ENCODE data around the gene ZSCAN30.

Gene ZSCAN30

DNA sequence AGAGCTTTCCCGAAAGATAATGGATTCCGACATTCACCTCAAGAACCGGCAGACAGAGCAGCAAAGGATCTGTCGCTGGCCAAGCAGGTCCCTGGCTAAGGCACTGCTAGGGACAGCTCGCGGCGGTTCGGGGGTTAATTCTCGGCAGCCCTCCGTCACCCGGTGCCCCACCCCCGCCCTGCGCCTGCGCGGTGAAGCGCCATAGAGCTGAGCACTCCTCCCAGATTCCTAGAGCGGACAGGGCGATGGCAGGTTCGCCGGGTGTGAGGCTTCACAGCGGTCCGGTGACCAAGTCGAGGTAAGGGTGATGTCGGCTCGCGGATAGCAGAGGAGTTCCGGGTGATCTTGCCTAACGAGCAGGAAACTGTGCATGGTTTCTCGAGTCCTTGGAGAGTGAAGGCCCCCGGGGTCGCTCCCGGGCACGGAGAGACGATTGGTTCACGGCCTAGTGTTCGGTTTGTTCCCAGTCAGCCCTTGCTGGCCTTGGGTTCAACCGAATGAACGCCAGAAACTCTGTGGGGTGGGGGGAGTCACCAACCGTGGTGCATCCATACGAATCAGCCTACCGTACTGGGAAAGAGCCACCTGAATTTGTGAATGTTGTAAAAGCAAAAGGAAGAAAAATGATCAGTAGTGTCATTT lies at the start of gene ZSCAN30:
Gene ZSCAN30 (minus strand): TSS at position 136 of the 642 bp plus-strand sequence. CDS start 25,877 bp downstream, outside the sequence.
- DNase-seq: peak; percentile 98

GRCh38 chr18:35337286-35337685 lies 47.3 kb upstream of the ZSCAN30 start:
- no peak for DNase-seq

GRCh38 chr18:35335866-35336265 lies 45.8 kb upstream of the ZSCAN30 start:
- no peak for DNase-seq

- DNase-seq: no peak
Measured at GRCh38 chr18:35334821-35335220, 44.8 kb upstream of the ZSCAN30 start.

- no peak for DNase-seq
Measured at GRCh38 chr18:35334212-35334611, 44.2 kb upstream of the ZSCAN30 start.

- DNase-seq: no peak
Measured at GRCh38 chr18:35331367-35332087, 41.5 kb upstream of the ZSCAN30 start.

DNA sequence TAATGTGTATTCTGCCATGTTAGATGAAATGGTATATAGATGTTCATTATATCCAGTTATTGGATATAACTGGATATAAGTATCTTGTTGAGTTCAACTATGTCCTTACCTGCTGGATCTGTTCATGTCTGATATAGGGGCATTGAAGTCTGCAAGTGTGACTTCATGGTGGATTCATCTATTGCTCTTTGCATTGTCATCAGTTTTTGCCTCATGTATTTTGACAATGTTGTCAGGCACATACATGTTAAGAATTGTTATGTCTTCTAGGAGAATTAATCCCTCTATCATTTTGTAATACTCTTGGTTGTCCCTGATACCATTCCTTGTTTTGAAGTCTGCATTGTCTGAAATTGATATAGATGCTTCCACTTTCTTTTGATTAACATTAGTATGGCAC lies 38.8 kb upstream of the ZSCAN30 start:
- no peak for DNase-seq

DNA sequence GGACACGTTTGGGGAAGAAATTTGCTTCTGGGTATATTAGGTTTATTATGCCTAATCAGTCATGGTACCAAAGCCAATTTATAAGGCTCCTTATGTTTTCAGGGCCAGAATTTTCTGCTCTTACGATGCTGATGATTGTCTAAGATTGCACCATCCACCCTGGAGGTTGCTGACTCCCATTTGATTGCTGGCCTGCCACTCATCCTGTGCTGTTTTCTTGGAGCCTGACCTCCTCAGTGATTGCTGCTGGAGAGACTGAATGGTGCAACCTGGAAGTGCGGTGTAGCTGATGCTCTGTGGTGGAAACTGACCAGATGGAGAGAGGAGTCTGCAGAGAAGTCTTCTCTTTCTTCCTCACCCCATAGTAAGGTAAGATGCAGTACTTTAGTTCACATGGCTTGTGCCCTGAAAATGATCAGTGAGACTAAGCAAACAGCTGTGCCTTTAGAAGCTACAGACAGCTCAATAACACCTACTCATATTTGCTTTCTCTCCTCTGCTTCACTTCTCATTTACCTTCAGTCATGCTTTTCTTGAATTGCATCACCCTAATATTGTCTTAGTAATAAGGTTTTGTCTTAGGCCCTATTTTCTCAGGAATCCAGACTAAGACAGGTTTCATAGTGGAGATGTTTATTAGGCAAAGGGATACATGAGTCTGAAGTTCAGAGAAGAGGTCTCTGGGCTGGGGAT lies 36.8 kb upstream of the ZSCAN30 start:
- DNase-seq: no peak

- DNase-seq: no peak
Measured at GRCh38 chr18:35324926-35325655, 35.1 kb upstream of the ZSCAN30 start.

- DNase-seq: no peak
Measured at GRCh38 chr18:35322486-35323458, 32.7 kb upstream of the ZSCAN30 start.

- DNase-seq: no peak
Measured at GRCh38 chr18:35311496-35311895, 21.5 kb upstream of the ZSCAN30 start.

DNA sequence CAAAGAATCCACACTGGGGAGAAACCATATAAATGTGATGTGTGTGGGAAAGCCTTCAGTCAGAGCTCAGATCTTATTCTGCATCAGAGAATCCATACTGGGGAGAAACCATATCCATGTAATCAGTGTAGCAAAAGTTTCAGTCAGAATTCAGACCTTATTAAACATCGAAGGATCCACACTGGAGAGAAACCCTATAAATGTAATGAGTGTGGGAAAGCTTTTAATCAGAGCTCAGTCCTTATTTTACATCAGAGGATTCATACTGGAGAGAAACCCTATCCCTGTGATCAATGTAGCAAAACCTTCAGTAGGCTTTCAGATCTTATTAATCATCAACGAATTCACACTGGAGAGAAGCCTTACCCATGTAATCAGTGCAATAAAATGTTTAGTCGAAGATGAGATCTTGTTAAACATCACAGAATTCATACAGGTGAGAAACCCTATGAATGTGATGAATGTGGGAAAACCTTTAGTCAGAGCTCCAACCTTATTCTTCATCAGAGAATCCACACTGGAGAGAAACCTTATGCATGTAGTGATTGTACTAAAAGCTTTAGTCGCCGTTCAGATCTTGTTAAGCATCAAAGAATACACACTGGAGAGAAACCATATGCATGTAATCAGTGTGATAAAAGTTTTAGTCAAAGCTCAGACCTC lies 16.7 kb upstream of the ZSCAN30 start:
- DNase-seq: no peak

DNA sequence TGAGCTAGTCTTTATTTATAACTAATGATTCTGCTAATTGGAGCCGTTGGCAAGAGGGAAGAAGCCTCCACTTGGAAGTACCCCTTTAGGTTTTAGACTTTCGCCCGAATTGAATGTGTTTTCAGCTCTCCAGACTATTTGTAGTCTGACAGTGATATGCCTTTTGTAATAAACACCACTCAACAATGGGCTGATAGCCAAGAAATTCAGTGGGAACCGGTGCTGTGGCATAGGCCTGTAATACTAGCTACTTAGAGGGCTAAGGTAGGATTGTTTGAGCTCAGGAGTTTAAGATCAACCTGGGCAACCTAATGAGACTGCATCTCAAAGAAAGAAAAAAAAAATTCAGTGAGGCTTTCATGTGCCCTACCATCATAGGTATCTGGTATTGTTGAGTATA lies 13.6 kb upstream of the ZSCAN30 start:
- no peak for DNase-seq

- DNase-seq: no peak
Measured at GRCh38 chr18:35296060-35296459, 6.0 kb upstream of the ZSCAN30 start.

DNA sequence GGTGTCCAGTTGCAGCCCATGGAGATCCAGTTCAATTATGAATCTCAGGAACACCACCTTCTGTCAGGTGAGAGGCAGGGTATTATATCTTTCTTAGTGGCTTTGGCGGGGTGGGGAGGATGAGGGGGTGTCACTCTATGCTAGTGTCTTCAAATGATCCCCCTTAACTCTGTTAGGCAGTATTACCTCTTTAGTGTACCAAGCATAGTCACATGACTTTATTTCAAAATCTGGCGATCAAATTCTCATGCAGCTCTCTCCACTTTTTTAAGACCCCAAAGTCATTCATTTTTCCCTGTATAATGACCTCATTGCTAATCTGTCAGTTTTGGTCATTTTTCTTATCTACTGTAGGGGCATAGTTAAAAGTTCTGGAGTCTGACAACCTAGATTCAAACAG lies 1.1 kb upstream of the ZSCAN30 start:
- DNase-seq: no peak

GRCh38 chr18:35289727-35290093 lies 319 bp downstream of the ZSCAN30 start:
- DNase-seq: no peak

DNA sequence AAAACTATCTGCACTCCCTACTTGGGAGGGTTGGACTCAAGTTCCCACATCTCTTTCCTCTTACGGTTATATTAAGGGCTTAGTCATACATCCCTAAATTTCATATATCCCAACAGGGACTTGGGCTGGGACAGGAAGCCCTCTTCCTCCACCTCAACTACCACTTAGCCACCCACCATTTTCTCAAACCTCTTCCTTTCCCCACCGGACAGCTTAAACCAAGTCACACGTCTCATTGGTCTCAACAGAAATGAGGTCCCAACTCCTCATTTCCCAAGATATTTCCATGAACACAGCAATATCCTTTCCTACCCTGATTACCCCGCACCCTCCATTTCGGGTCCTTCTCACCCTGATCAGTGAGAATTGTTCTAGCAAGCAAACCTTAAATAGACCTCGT lies 736 bp downstream of the ZSCAN30 start:
- DNase-seq: peak; percentile 4

DNA sequence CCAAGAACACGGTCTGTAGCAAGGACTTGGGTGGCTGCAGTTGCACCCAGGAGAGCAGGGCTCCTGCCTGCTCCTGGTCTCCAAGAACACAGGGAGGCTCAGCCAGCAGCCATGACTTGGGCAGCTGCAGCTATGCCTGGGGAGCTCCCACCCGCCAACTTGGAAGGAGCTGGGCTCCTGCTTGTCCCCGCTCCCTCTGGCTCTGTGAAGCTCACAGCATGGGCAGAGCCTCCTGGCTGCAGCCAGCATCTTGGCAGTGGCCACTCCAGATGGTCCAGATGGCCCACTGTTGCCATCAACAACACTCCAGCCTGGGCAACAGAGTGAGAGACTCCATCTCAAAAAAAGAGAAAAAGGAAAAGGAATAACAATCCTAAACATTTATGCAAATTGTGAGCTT lies 5.2 kb downstream of the ZSCAN30 start:
- no peak for DNase-seq

- no peak for DNase-seq
Measured at GRCh38 chr18:35283923-35284794, 5.9 kb downstream of the ZSCAN30 start.

GRCh38 chr18:35282353-35282752 lies 7.7 kb downstream of the ZSCAN30 start:
- no peak for DNase-seq

DNA sequence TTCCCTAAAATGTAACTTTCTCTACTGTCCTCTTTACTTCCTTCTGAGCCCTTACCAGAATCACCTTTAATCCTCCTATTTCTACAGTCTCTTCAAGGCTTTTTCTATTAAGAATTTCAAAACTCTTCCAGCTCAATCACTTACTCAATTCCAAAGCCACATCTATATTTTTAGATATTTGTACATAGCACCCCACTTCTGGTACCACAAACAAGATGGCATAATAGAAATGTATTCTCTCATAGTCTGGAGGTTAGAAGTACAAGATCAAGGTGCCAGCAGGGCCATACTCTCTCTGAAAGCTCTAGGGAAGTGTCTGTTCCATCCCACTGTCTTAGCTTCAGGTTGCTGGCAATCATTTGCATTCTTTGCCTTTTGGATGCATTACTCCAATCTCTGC lies 11.1 kb downstream of the ZSCAN30 start:
- DNase-seq: no peak

Data from CD4-positive, alpha-beta T cell treated with Interleukin-17A for 1 hour (primary cell).